Endothelial cell of umbilical vein (primary cell): ENCODE measurements around the gene FNIP1.
"Not testable (repeated sequence)": the region's sequence is repeated elsewhere in the genome, so short reads cannot be mapped to it uniquely, and the experiment has no call there.

ENCODE experiments used
- EZH2 ChIP-seq: IDR thresholded peaks from 2 replicates; pipeline ENCODE4 v1.6.1; 2012; ENCODE audit warnings: borderline replicate concordance, low read depth, mild to moderate bottlenecking, moderate library complexity, low read length, inconsistent platforms; ENCODE audit not compliant: severe bottlenecking
- FOS ChIP-seq: IDR thresholded peaks from 2 replicates; pipeline ENCODE4 v1.6.1; 2011; ENCODE audit warnings: mild to moderate bottlenecking, low read length, moderate library complexity, borderline replicate concordance; ENCODE audit not compliant: insufficient read depth
- JUN ChIP-seq: IDR thresholded peaks from 2 replicates; pipeline ENCODE4 v1.6.1; 2011; ENCODE audit warnings: borderline replicate concordance, low read depth; ENCODE audit not compliant: insufficient read length, insufficient read depth
- POLR2A ChIP-seq: IDR thresholded peaks from 2 replicates; pipeline ENCODE4 v1.6.1; 2012; ENCODE audit warnings: low read depth, mild to moderate bottlenecking, control low read depth, low read length
- POLR2AphosphoS5 ChIP-seq: IDR thresholded peaks from 2 replicates; pipeline ENCODE4 v1.6.1; 2012; ENCODE audit warnings: low read depth, mild to moderate bottlenecking, control low read depth, low read length, moderate library complexity; ENCODE audit not compliant: insufficient read depth
- TF ChIP-seq, protein P1 (sequence below), 2 donors: IDR thresholded peaks; 1 replicate in 1 of 2; 2 replicates in 1 of 2; pipeline ENCODE4 v1.5.1; 2011; ENCODE audit warnings: low read length in 2 of 2, mild to moderate bottlenecking in 2 of 2, moderate library complexity in 2 of 2, control low read depth in 1 of 2, inconsistent platforms in 1 of 2, low read depth in 1 of 2; ENCODE audit not compliant: insufficient read depth in 1 of 2; ENCODE audit errors: extremely low read depth in 1 of 2
- TF ChIP-seq, protein P2 (sequence below): IDR thresholded peaks from 2 replicates; pipeline ENCODE4 v1.6.1; 2011; ENCODE audit not compliant: insufficient read depth, insufficient read length

DNA sequence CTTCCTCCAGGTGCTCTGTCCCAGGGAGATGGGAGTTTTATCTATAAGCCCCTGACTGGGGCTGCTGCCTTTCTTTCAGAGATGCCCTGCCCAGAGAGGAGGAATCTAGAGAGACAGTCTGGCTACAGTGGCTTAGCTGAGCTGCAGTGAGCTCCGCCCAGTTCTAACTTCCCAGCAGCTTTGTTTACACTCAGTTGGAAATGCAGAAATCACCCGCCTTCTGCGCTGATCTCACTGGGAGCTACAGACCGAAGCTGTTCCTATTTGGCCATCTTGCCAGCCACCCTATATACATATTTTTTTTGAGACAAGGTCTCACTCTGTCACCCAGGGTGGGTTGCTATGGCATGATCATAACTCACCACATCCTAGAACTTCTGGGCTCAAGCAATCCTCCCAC is 67.5 kb downstream of the FNIP1 start:
- TF ChIP-seq, protein P1, sequence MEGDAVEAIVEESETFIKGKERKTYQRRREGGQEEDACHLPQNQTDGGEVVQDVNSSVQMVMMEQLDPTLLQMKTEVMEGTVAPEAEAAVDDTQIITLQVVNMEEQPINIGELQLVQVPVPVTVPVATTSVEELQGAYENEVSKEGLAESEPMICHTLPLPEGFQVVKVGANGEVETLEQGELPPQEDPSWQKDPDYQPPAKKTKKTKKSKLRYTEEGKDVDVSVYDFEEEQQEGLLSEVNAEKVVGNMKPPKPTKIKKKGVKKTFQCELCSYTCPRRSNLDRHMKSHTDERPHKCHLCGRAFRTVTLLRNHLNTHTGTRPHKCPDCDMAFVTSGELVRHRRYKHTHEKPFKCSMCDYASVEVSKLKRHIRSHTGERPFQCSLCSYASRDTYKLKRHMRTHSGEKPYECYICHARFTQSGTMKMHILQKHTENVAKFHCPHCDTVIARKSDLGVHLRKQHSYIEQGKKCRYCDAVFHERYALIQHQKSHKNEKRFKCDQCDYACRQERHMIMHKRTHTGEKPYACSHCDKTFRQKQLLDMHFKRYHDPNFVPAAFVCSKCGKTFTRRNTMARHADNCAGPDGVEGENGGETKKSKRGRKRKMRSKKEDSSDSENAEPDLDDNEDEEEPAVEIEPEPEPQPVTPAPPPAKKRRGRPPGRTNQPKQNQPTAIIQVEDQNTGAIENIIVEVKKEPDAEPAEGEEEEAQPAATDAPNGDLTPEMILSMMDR (IDR thresholded peaks at IDR 0.05; ENCODE audit: extremely low read depth in 1 of 2, insufficient read depth in 1 of 2, low read depth in 1 of 2, low read length in 2 of 2): not testable (repeated sequence)
- TF ChIP-seq POLR2A, EZH2, POLR2AphosphoS5, FOS, JUN: not testable (repeated sequence)
- TF ChIP-seq, protein P2, sequence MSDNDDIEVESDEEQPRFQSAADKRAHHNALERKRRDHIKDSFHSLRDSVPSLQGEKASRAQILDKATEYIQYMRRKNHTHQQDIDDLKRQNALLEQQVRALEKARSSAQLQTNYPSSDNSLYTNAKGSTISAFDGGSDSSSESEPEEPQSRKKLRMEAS: not testable (repeated sequence)
